Breast epithelium (tissue), 4 donors: Measurements from ENCODE around the gene ATXN7L3B. TPM values are rescaled to one million over a fixed set of nuclear protein-coding genes. Genes with fewer than 3 reads are reported as not detected.
A peak's percentile ranks its signal among the peaks of the same experiment; 100 is the strongest.

ENCODE experiments used
- DNase-seq, 2 donors: peaks; one replicate each; pipeline ENCODE4 v3.0.0-alpha.2; 2019; ENCODE audit warnings: low spot score in 2 of 2
- H3K27ac ChIP-seq, 2 donors: fragments of 200-600 bp; sonication (generic) in 1 of 2; one replicate each; pipeline ENCODE4 v1.5.1; 2016 to 2019; ENCODE audit warnings: mild to moderate bottlenecking in 1 of 2
- H3K27me3 ChIP-seq, 2 donors: fragments of 200-600 bp; sonication (generic) in 1 of 2; one replicate each; pipeline versions ENCODE4 v1.5.1 to v1.6.0; 2017 to 2019; ENCODE audit warnings: control low read depth in 1 of 2, mild to moderate bottlenecking in 1 of 2
- H3K36me3 ChIP-seq: fragments of 200-600 bp; one replicate; pipeline ENCODE4 v1.5.1; 2019
- H3K4me1 ChIP-seq, 2 donors: fragments of 200-600 bp; sonication (generic); one replicate each; pipeline ENCODE4 v1.5.1; 2016 to 2019; ENCODE audit warnings: control low read depth in 1 of 2
- H3K4me3 ChIP-seq, 3 donors: fragments of 200-600 bp; sonication (generic); 1 replicate in 2 of 3; 2 replicates in 1 of 3; pipeline ENCODE4 v1.5.1; 2016 to 2019; ENCODE audit warnings: mild to moderate bottlenecking in 3 of 3, moderate library complexity in 2 of 3
- H3K9me3 ChIP-seq, 2 donors: fragments of 200-600 bp; sonication (generic) in 1 of 2; one replicate each; pipeline ENCODE4 v1.5.1; 2016 to 2019; ENCODE audit warnings: control low read depth in 1 of 2
- CTCF ChIP-seq, 3 donors: fragments of 450-650 bp; IDR thresholded peaks; one replicate each; pipeline ENCODE4 v1.5.1; 2016 to 2017; ENCODE audit warnings: antibody characterized with exemption in 3 of 3, mild to moderate bottlenecking in 3 of 3, moderate library complexity in 3 of 3
- POLR2A ChIP-seq: fragments of 450-650 bp; IDR thresholded peaks from one replicate; pipeline ENCODE4 v1.6.1; 2016; ENCODE audit warnings: antibody characterized with exemption, mild to moderate bottlenecking, moderate library complexity
- POLR2AphosphoS5 ChIP-seq, 3 donors: sonication (generic); formaldehyde crosslinking; IDR thresholded peaks; one replicate each; pipeline ENCODE4 v1.6.1; 2017; ENCODE audit warnings: antibody characterized with exemption in 3 of 3
- intact Hi-C: fragments of 100-400 bp; cut with DNase I; formaldehyde crosslinking; loops from one replicate; pipeline ENCODE4 v1.15.1; 2023; ENCODE audit warnings: low total_unique reads
- total RNA-seq, 3 donors: library from RNA; depleted of rRNA; stranded (reverse); fragments of >200 nt; gene quantifications; one replicate each; pipeline ENCODE4 v1.1.0, GENCODE V29; 2016

ATXN7L3B gene
- 10 to 100 TPM; 17.8 to 33.1 (median 22.3) TPM for total RNA-seq

GRCh38 chr12:74537707-74538385 lies at the start of gene ATXN7L3B:
ATXN7L3B (plus strand) TSS chr12:74537835; CDS start chr12:74538113, 278 bp downstream.
- peak in 1 of 3 donors; percentile 4 for TF ChIP-seq CTCF (IDR thresholded peaks at IDR 0.05)
- peak; percentile 72 to 90 (median 81) for TF ChIP-seq POLR2AphosphoS5 (IDR thresholded peaks at IDR 0.05)
- TF ChIP-seq POLR2A, result peak; percentile 74
- Histone ChIP-seq H3K27me3 (no peaks in the 10 kb centered on the region), H3K4me3 (peak within 1 kb of the TSS; percentile 83 to 86 (median 84)), H3K4me1 (peaks cover 0 to 21% of the 10 kb centered on the region in 2 donors), H3K36me3 (no peaks in the 10 kb centered on the region), H3K27ac (peak within 1 kb of the TSS; percentile 98), H3K9me3 (no peaks in the 10 kb centered on the region)
- intact Hi-C loops, result no loop called here
- DNase-seq, result peak; percentile 87 to 92

- H3K4me1 ChIP-seq, result no peaks in the 10 kb centered on the region
- intact Hi-C loops, result no loop called here
Measured at GRCh38 chr12:74488134-74488533, 49.5 kb upstream of the ATXN7L3B start.

GRCh38 chr12:74489543-74489942 lies 48.1 kb upstream of the ATXN7L3B start:
- Histone ChIP-seq H3K36me3 (no peaks in the 10 kb centered on the region), H3K4me1 (no peaks in the 10 kb centered on the region), H3K27ac (no peak overlapping the region), H3K27me3 (no peaks in the 10 kb centered on the region), H3K4me3 (no peak overlapping the region), H3K9me3 (no peaks in the 10 kb centered on the region)
- TF ChIP-seq POLR2A, result no peak
- intact Hi-C loops, result no loop called here
- DNase-seq, result no peak

More at GRCh38 chr12:74488134-74488533, 49.5 kb upstream of the ATXN7L3B start:
- H3K27me3 ChIP-seq, result no peaks in the 10 kb centered on the region
- TF ChIP-seq CTCF (IDR thresholded peaks at IDR 0.05) (no peak), POLR2AphosphoS5 (IDR thresholded peaks at IDR 0.05) (no peak), POLR2A (no peak)
- no peaks in the 10 kb centered on the region for H3K9me3 ChIP-seq
- H3K36me3 ChIP-seq, result no peaks in the 10 kb centered on the region
- no peak overlapping the region for H3K4me3 ChIP-seq
- DNase-seq, result no peak
- H3K27ac ChIP-seq, result no peak overlapping the region

GRCh38 chr12:74490390-74491064 lies 47.1 kb upstream of the ATXN7L3B start:
- Histone ChIP-seq H3K4me3 (no peak overlapping the region), H3K27ac (no peak overlapping the region), H3K9me3 (no peaks in the 10 kb centered on the region), H3K27me3 (no peaks in the 10 kb centered on the region), H3K4me1 (no peaks in the 10 kb centered on the region), H3K36me3 (no peaks in the 10 kb centered on the region)
- intact Hi-C loops, result no loop called here
- TF ChIP-seq POLR2AphosphoS5 (IDR thresholded peaks at IDR 0.05) (no peak), CTCF (IDR thresholded peaks at IDR 0.05) (no peak), POLR2A (no peak)
- no peak for DNase-seq

DNA sequence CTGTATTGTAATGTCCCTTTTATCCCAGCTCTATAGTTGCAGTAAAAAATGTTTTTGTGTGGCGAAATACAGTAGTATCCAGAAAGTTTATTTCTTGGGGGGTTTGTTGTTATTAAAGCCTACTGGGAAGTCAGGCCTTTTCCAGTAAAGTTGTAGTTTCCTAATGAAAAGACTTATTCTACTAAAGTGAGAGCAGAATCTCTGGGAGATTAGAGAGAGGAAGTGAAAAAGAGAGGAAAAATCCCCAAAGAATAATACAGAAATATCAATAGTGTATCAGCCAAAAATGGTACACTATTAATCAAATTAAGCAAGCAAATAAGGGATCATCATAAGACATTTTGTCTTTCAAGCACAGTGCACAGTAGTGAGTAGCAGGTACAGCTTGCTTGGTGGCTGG lies 46.3 kb upstream of the ATXN7L3B start:
- Histone ChIP-seq H3K27ac (no peak overlapping the region), H3K4me1 (no peaks in the 10 kb centered on the region), H3K36me3 (no peaks in the 10 kb centered on the region), H3K27me3 (no peaks in the 10 kb centered on the region), H3K9me3 (no peaks in the 10 kb centered on the region), H3K4me3 (no peak overlapping the region)
- intact Hi-C loops, result no loop called here
- DNase-seq, result no peak
- TF ChIP-seq POLR2A, result no peak
- TF ChIP-seq POLR2AphosphoS5 (IDR thresholded peaks at IDR 0.05), result no peak
- TF ChIP-seq CTCF (IDR thresholded peaks at IDR 0.05), result no peak
